OCI-LY7 (cell line): ENCODE results near the gene COPS3. TPM values are rescaled to one million over a fixed set of nuclear protein-coding genes. Genes with fewer than 3 reads are reported as not detected.
"Not testable (repeated sequence)": the region's sequence is repeated elsewhere in the genome, so short reads cannot be mapped to it uniquely, and the experiment has no call there.

ENCODE experiments used
- BruUV-seq: library from RNA; stranded (reverse); fragments of 400-500 nt; replicated peaks from 2 replicates; lab custom pipeline; 2021; lab: Mats Ljungman, UMichigan
- CTCF ChIA-PET: fragments of 300-600 bp; sonication (Branson Sonifier 250); formaldehyde crosslinking; loops from one replicate; lab custom pipeline; 2022; ENCODE audit warnings: antibody characterized with exemption; ENCODE audit not compliant: unreplicated experiment; lab: Charles Lee
- POLR2A ChIA-PET: fragments of 300-600 bp; sonication (Branson Sonifier 250); formaldehyde crosslinking; loops from one replicate; lab custom pipeline; 2022; ENCODE audit warnings: antibody characterized with exemption; lab: Charles Lee
- DNase-seq: peaks from one replicate; pipeline ENCODE4 v3.0.0-alpha.2; 2015; ENCODE audit warnings: low spot score
- H2AFZ ChIP-seq: fragments of 200-600 bp; sonication (generic), shearing (Covaris generic); 2 replicates; pipeline ENCODE4 v1.6.1; 2014; ENCODE audit warnings: mild to moderate bottlenecking, antibody characterized with exemption, low read length, moderate library complexity
- H3K27ac ChIP-seq: fragments of 200-600 bp; sonication (generic); 2 replicates; pipeline ENCODE4 v1.5.1; 2014; ENCODE audit warnings: mixed run types, low read depth, mild to moderate bottlenecking, moderate library complexity, low read length, inconsistent platforms; ENCODE audit not compliant: poor library complexity, severe bottlenecking
- H3K36me3 ChIP-seq: fragments of 200-600 bp; sonication (generic); 2 replicates; pipeline ENCODE4 v1.6.1; 2014; ENCODE audit warnings: mild to moderate bottlenecking, antibody characterized with exemption, low read length, moderate library complexity, mixed read lengths; ENCODE audit not compliant: insufficient read depth
- H3K4me1 ChIP-seq: fragments of 200-600 bp; sonication (generic); 2 replicates; pipeline ENCODE4 v1.5.1; 2014; ENCODE audit warnings: mild to moderate bottlenecking, low read length; ENCODE audit not compliant: insufficient read depth, poor library complexity, severe bottlenecking
- H3K4me2 ChIP-seq: fragments of 200-600 bp; sonication (generic); 2 replicates; pipeline ENCODE4 v1.6.1; 2014; ENCODE audit warnings: mild to moderate bottlenecking, low read length
- H3K4me3 ChIP-seq: fragments of 200-600 bp; sonication (generic); 2 replicates; pipeline ENCODE4 v1.5.1; 2014; ENCODE audit warnings: mild to moderate bottlenecking, low read depth, low read length; ENCODE audit not compliant: poor library complexity, severe bottlenecking
- H3K79me2 ChIP-seq: fragments of 200-600 bp; sonication (generic); 2 replicates; pipeline ENCODE4 v1.6.1; 2016; ENCODE audit warnings: low read depth, mild to moderate bottlenecking, low read length, moderate library complexity, mixed read lengths; ENCODE audit not compliant: insufficient read depth
- H3K9me2 ChIP-seq: fragments of 200-600 bp; sonication (generic); 2 replicates; pipeline ENCODE4 v1.6.1; 2016; ENCODE audit warnings: mild to moderate bottlenecking, low read length, mixed read lengths; ENCODE audit not compliant: insufficient read depth
- H3K9me3 ChIP-seq: fragments of 200-600 bp; sonication (generic); 2 replicates; pipeline ENCODE4 v1.6.1; 2014; ENCODE audit warnings: mild to moderate bottlenecking, mixed run types, low read length, mixed read lengths
- H4K20me1 ChIP-seq: fragments of 200-600 bp; sonication (generic); 2 replicates; pipeline ENCODE4 v1.6.1; 2014; ENCODE audit warnings: mild to moderate bottlenecking, antibody characterized with exemption, low read length, moderate library complexity, mixed read lengths; ENCODE audit not compliant: insufficient read depth
- EZH2phosphoT487 ChIP-seq: fragments of 200-600 bp; sonication (generic); IDR thresholded peaks from 2 replicates; pipeline ENCODE4 v1.6.1; 2018; ENCODE audit warnings: low read depth, borderline replicate concordance, mild to moderate bottlenecking, mixed run types, antibody characterized with exemption, low read length, moderate library complexity, mixed read lengths
- intact Hi-C: fragments of 100-400 bp; cut with micrococcal nuclease; formaldehyde crosslinking; loops from one replicate; pipeline ENCODE4 v1.10.0; 2022; ENCODE audit not compliant: unreplicated experiment
- total RNA-seq, 2 experiments: library from RNA; depleted of rRNA in 1 of 2; stranded (reverse); fragments of >200 nt in 1 of 2; shearing (Covaris generic) in 1 of 2; gene quantifications; 2 replicates each; pipeline ENCODE4 v1.2.3, GENCODE V29; 2014 to 2022
- TF ChIP-seq, protein P1 (sequence below): fragments of 200-600 bp; sonication (generic); conservative IDR thresholded peaks from 2 replicates; pipeline ENCODE4 v1.5.1; 2014; ENCODE audit warnings: mild to moderate bottlenecking, antibody characterized with exemption, low read length, moderate library complexity, mixed read lengths

The COPS3 gene
- total RNA-seq, 2 experiments from 2014 or later: 83.9 to 113 TPM

DNA sequence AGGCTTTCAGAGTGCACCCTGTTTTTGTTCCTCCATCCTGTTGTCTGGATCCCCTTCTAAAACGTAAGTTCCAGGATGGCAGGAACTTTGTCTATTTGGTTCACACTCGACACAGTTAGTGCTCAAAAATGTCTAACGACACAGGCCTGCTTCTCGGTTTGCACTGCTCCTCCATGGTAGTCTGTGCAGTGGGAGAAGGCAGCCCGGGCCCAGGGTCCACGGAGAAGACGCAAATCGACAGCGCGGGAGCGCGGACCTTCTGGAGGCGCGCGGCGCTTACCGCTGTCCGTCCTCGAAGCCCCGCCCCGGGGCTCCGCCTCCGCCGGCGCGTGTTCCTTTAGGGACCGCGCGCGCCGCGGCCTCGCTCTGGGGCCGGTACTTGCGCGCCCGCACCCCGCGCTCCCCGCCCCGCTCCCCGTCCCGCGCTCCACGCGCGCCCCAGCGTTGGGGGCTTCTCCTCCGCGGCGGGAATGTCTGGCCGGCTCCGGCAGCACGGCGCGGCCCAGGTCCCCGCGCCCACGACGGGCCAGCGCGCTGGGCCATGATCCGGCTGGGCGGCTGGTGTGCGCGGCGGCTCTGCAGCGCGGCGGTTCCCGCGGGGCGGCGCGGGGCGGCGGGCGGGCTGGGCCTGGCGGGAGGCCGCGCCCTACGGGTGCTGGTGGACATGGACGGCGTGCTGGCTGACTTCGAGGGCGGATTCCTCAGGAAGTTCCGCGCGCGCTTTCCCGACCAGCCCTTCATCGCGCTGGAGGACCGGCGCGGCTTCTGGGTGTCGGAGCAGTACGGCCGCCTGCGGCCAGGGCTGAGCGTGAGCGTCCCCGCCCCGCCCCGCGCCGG, 22.2 kb upstream of the COPS3 start, which contains the start of gene NT5M:
Gene NT5M, plus strand, starts transcription at position 364 of the 837 bp plus-strand sequence. Its CDS starts 178 bp downstream, at position 542.
- peak within 1 kb of the TSS; percentile 98 for H2AFZ ChIP-seq
- CTCF ChIA-PET: no interaction called here
- no peaks in the 10 kb centered on the region for H3K36me3 ChIP-seq
- POLR2A ChIA-PET: no interaction called here
- no peaks in the 10 kb centered on the region for H4K20me1 ChIP-seq
- no TSS peak for BruUV-seq
- peak within 1 kb of the TSS; percentile 77 for H3K27ac ChIP-seq
- peak within 1 kb of the TSS; percentile 85 for H3K4me2 ChIP-seq
- peaks cover 48% of the 10 kb centered on the region for H3K4me1 ChIP-seq
- no peaks in the 10 kb centered on the region for H3K9me2 ChIP-seq
- H3K9me3 ChIP-seq: no peaks in the 10 kb centered on the region
- intact Hi-C loops: loop anchor here (1.0 kb wide), 1 partner anchor 22 kb away; the partner anchor contains the start of gene COPS3
- no peak for TF ChIP-seq EZH2phosphoT487
- TF ChIP-seq, protein P1, sequence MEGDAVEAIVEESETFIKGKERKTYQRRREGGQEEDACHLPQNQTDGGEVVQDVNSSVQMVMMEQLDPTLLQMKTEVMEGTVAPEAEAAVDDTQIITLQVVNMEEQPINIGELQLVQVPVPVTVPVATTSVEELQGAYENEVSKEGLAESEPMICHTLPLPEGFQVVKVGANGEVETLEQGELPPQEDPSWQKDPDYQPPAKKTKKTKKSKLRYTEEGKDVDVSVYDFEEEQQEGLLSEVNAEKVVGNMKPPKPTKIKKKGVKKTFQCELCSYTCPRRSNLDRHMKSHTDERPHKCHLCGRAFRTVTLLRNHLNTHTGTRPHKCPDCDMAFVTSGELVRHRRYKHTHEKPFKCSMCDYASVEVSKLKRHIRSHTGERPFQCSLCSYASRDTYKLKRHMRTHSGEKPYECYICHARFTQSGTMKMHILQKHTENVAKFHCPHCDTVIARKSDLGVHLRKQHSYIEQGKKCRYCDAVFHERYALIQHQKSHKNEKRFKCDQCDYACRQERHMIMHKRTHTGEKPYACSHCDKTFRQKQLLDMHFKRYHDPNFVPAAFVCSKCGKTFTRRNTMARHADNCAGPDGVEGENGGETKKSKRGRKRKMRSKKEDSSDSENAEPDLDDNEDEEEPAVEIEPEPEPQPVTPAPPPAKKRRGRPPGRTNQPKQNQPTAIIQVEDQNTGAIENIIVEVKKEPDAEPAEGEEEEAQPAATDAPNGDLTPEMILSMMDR: no peak
- peak; percentile 85 for DNase-seq
- H3K79me2 ChIP-seq: peaks cover 5% of the 10 kb centered on the region; the same call in 1 of the 2 replicates
- peak within 1 kb of the TSS; percentile 70 for H3K4me3 ChIP-seq

DNA sequence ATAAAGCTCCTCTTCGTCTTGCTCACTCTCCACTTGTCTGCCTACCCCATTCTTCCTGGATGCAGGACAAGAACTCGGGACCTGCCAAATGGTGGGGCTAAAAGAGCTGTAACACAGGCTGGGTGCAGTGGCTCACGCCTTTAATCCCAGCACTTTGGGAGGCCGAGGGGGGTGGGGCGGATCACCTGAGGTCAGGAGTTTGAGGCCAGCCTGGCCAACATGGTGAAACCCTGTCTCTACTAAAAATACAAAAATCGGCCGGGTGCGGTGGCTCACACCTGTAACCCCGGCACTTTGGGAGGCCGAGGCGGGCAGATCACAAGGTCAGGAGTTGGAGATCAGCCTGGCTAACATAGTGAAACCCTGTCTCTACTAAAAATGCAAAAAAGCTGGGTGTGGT, 20.6 kb upstream of the COPS3 start:
- POLR2A ChIA-PET: interaction anchor here (0.9 kb wide), 1 partner anchor 27 kb away, joined by 5 read pairs; no protein-coding TSS in a partner anchor
- H3K9me2 ChIP-seq, H4K20me1 ChIP-seq, H3K9me3 ChIP-seq, intact Hi-C loops, H3K36me3 ChIP-seq, H2AFZ ChIP-seq, DNase-seq, BruUV-seq, CTCF ChIA-PET, H3K27ac ChIP-seq, H3K79me2 ChIP-seq, H3K4me3 ChIP-seq, H3K4me2 ChIP-seq: not testable (repeated sequence)
- peaks cover 48% of the 10 kb centered on the region for H3K4me1 ChIP-seq

DNA sequence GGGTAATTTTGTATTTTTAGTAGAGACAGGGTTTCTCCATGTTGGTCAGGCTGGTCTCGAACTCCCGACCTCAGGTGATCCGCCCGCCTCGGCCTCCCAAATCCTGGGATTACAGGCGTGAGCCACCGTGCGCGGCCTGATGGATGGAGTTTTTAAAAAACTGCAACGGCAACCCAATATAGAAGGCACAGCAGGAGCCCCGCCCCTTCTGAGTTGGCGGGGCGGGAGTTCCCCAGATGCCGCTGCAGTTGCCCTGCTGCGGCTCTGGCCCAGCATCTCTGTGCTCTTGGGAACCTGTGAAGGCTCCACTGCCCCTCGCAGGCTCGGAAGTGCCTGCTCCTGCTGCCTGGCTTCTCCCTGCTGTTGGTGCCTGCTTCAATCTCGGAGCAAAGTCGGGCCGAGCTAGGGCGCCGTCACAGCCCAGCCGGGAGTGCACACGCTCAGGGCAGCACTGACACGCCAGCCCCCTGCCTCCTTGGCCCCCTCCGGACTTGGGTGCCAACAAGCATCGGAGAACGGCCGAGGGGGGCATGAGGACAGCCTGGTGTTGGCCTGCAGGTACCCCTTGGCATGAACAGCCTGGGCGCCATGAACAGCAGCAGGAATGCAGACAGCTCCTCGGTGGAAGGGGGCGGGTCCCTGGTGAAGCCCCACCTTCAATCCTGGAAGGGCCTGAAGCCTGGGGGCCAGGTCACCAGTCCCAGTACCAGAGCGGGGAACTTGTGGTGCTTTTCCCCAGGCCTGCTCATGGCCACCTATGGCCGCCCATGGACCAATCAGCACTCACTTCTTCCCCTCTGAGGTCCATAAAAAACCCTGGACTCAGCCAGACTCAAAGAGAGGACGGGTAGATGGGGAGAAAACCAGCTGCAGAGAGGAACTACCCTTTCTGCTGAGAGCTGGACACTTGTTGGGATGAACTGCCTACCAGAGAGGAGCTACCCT, 19.9 kb upstream of the COPS3 start:
- Histone ChIP-seq H3K4me3 (peak overlapping the region; percentile 62), H3K79me2 (peaks cover 5% of the 10 kb centered on the region; the same call in 1 of the 2 replicates), H3K9me2 (no peaks in the 10 kb centered on the region), H2AFZ (peak overlapping the region; percentile 91), H3K27ac (peak overlapping the region; percentile 30), H4K20me1 (no peaks in the 10 kb centered on the region), H3K36me3 (no peaks in the 10 kb centered on the region), H3K4me2 (peak overlapping the region; percentile 84), H3K4me1 (peaks cover 46% of the 10 kb centered on the region), H3K9me3 (no peaks in the 10 kb centered on the region)
- ChIA-PET CTCF (interaction anchor here (0.5 kb wide), 1 partner anchor 14 kb away, joined by 4 read pairs; no protein-coding TSS in a partner anchor), POLR2A (interaction anchor here (0.6 to 1.4 kb wide), 4 partner anchors 21 to 71 kb away, joined by 5 to 7 read pairs (median 5); no protein-coding TSS in a partner anchor)
- peak; percentile 74 for DNase-seq
- BruUV-seq: no TSS peak
- TF ChIP-seq EZH2phosphoT487: no peak
- intact Hi-C loops: no loop called here
